ENCODE data around the gene ACOX3. TPM values are rescaled to one million over a fixed set of nuclear protein-coding genes. Genes with fewer than 3 reads are reported as not detected.
A peak's percentile ranks its signal among the peaks of the same experiment; 100 is the strongest.

Gene ACOX3
- total and polyA plus RNA-seq, 2 of the 8 experiments (the other 6 are each of a cell fraction or from before 2014, with no cell fraction given): 2.5 to 9.9 TPM

- TF ChIP-seq RAD21 (IDR thresholded peaks at IDR 0.05 in 1 of 2, conservative IDR thresholded peaks at IDR 0.05 in 1 of 2; ENCODE audit: low read depth in 2 of 2, low read length in 2 of 2) (no peak; a peak in 1 of 4 replicates), CBX8 (IDR thresholded peaks at IDR 0.05; ENCODE audit: borderline replicate concordance, low read depth, low read length) (no peak), YY1 (IDR thresholded peaks at IDR 0.05; ENCODE audit: low read depth, low read length) (peak; percentile 93), BCL11A (IDR thresholded peaks at IDR 0.05; ENCODE audit: low read depth in 2 of 2, low read length in 2 of 2) (no peak), POLR2A (IDR thresholded peaks at IDR 0.05; ENCODE audit: control extremely low read depth in 1 of 2, low read depth in 2 of 2, low read length in 2 of 2) (peak; percentile 37 to 78), TCF12 (IDR thresholded peaks at IDR 0.05; ENCODE audit: low read depth, low read length) (peak; percentile 67; the same call in 1 of the 2 replicates), CHD1 (IDR thresholded peaks at IDR 0.05; ENCODE audit: low read depth, low read length) (no peak), USF2 (IDR thresholded peaks at IDR 0.05; ENCODE audit: low read length) (no peak), ASH2L (IDR thresholded peaks at IDR 0.05; ENCODE audit: low read length) (peak; percentile 69), CHD2 (IDR thresholded peaks at IDR 0.05; ENCODE audit: low read length) (peak; percentile 48; the same call in 1 of the 2 replicates), SIN3A (conservative IDR thresholded peaks at IDR 0.05 in 1 of 2, IDR thresholded peaks at IDR 0.05 in 1 of 2; ENCODE audit: low read depth in 1 of 2, low read length in 2 of 2) (peak; percentile 87 to 98; a peak in 3 of 4 replicates), NRF1 (IDR thresholded peaks at IDR 0.05; ENCODE audit: low read depth, low read length) (no peak), POU5F1 (IDR thresholded peaks at IDR 0.05; ENCODE audit: low read depth, low read length) (no peak), RBBP5 (IDR thresholded peaks at IDR 0.05; ENCODE audit: borderline replicate concordance, low read depth, low read length) (peak; percentile 91; the same call in 1 of the 2 replicates), EGR1 (IDR thresholded peaks at IDR 0.05; ENCODE audit: borderline replicate concordance, low read depth, low read length) (0 out of 2 replicates have a peak, but pooled peaks have one; percentile 16), HDAC6 (IDR thresholded peaks at IDR 0.05; ENCODE audit: low read depth, low read length) (no peak), CREB1 (IDR thresholded peaks at IDR 0.05) (peak; percentile 100), CEBPB (IDR thresholded peaks at IDR 0.05; ENCODE audit: low read depth, low read length) (no peak), EZH2 (IDR thresholded peaks at IDR 0.05; ENCODE audit: low read depth, low read length, severe bottlenecking) (no peak), TAF7 (optimal IDR thresholded peaks at IDR 0.05; ENCODE audit: borderline replicate concordance, low read depth, low read length) (peak; percentile 82), SAP30 (IDR thresholded peaks at IDR 0.05; ENCODE audit: insufficient read depth, insufficient replicate concordance, low read length) (no peak), RXRA (IDR thresholded peaks at IDR 0.05; ENCODE audit: insufficient read depth, low read depth, low read length) (no peak), JUND (IDR thresholded peaks at IDR 0.05; ENCODE audit: low read length) (peak; percentile 77)
Observed at GRCh38 chr4:8440492-8441311, at the start of gene ACOX3, which contains the start of gene TRMT44 (continued).
